Measurements from ENCODE around the gene IPO11.

DNA sequence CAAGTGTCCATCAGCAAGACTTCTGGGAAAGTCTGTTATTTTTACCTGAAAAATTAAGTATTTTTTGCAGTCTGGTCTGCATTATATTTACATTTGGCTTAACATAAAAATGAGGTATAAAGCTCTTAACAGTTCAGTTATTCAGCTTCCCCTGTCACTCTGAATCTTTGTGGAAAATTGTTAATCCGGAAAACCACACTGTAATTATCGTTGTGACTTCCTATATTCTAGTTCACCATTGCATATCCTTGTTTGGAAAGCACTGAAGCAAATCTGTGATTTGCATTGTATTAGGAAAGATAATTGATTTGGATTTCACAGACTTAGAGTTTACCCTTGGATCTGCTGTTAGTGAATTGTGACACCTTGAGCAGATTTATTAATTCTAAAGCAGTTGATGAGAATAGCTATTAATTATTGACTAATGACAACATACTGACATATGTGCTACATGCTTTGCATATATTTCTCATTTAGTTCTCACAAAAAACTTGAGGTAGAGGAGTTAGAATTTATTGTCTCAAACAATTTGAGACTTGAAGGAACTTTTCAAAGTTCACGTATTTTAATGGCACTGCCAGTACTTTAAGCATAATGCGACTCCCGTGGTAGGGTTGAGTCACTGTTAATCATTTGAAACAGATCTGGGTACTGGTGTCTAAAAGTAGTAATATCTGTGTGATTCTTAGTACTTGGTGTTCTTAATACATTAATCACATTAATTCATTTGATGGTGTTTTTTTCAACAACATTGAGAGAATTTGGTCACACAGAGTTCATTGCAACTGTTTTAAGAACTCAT is 94.3 kb downstream of the IPO11 start:
- TF ChIP-seq, protein P1, sequence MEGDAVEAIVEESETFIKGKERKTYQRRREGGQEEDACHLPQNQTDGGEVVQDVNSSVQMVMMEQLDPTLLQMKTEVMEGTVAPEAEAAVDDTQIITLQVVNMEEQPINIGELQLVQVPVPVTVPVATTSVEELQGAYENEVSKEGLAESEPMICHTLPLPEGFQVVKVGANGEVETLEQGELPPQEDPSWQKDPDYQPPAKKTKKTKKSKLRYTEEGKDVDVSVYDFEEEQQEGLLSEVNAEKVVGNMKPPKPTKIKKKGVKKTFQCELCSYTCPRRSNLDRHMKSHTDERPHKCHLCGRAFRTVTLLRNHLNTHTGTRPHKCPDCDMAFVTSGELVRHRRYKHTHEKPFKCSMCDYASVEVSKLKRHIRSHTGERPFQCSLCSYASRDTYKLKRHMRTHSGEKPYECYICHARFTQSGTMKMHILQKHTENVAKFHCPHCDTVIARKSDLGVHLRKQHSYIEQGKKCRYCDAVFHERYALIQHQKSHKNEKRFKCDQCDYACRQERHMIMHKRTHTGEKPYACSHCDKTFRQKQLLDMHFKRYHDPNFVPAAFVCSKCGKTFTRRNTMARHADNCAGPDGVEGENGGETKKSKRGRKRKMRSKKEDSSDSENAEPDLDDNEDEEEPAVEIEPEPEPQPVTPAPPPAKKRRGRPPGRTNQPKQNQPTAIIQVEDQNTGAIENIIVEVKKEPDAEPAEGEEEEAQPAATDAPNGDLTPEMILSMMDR (IDR thresholded peaks at IDR 0.05): no peak
- TF ChIP-seq POLR2A (IDR thresholded peaks at IDR 0.05): no peak
- no peak for TF ChIP-seq EP300 (IDR thresholded peaks at IDR 0.05)

Measured in suprapubic skin (tissue), 3 donors.